MCF 10A (cell line): Measurements from ENCODE around the gene GNRH2. TPM values are rescaled to one million over a fixed set of nuclear protein-coding genes. Genes with fewer than 3 reads are reported as not detected.
A peak's percentile ranks its signal among the peaks of the same experiment; 100 is the strongest.

Experiments used
- BruUV-seq: library from RNA; stranded (reverse); fragments of 400-500 nt; replicated peaks from 2 replicates; lab custom pipeline; 2021; lab: Mats Ljungman, UMichigan
- CTCF ChIA-PET: fragments of 300-600 bp; sonication (Branson Sonifier 250); formaldehyde crosslinking; extraction: SDS; loops from one replicate; lab custom pipeline; 2021; ENCODE audit warnings: antibody characterized with exemption, inconsistent platforms; lab: Yijun Ruan, JAX
- POLR2A ChIA-PET: fragments of 300-600, 350-650 bp; sonication (Branson Sonifier 250); formaldehyde crosslinking; extraction: SDS; loops from one replicate; lab custom pipeline; 2020; ENCODE audit warnings: antibody characterized with exemption, inconsistent platforms; lab: Yijun Ruan, JAX
- DNase-seq: peaks from one replicate; pipeline ENCODE4 v3.0.0-alpha.2; 2018; ENCODE audit not compliant: unreplicated experiment
- H3K27ac Mint-ChIP-seq: one replicate; pipeline ENCODE4 v1.8.0; 2022; ENCODE audit warnings: mild to moderate bottlenecking, low read depth, mixed read lengths; ENCODE audit not compliant: unreplicated experiment
- H3K27me3 Mint-ChIP-seq: one replicate; pipeline ENCODE4 v1.8.0; 2022; ENCODE audit warnings: mixed read lengths; ENCODE audit not compliant: insufficient read depth, unreplicated experiment
- H3K36me3 Mint-ChIP-seq: one replicate; pipeline ENCODE4 v1.8.0; 2022; ENCODE audit warnings: mild to moderate bottlenecking, moderate library complexity, mixed read lengths; ENCODE audit not compliant: insufficient read depth, unreplicated experiment
- H3K4me1 Mint-ChIP-seq: one replicate; pipeline ENCODE4 v1.8.0; 2022; ENCODE audit warnings: mixed read lengths; ENCODE audit not compliant: insufficient read depth, unreplicated experiment
- H3K4me3 Mint-ChIP-seq: one replicate; pipeline ENCODE4 v1.8.0; 2022; ENCODE audit warnings: mild to moderate bottlenecking, moderate library complexity, mixed read lengths; ENCODE audit not compliant: unreplicated experiment
- H3K9me3 Mint-ChIP-seq: one replicate; pipeline ENCODE4 v1.8.0; 2022; ENCODE audit warnings: mixed read lengths; ENCODE audit not compliant: unreplicated experiment
- CTCF ChIP-seq: fragments of 200-600 bp; IDR thresholded peaks from one replicate; pipeline ENCODE4 v1.8.0; 2022; ENCODE audit warnings: antibody characterized with exemption, mild to moderate bottlenecking; ENCODE audit not compliant: unreplicated experiment
- intact Hi-C: fragments of 100-400 bp; cut with micrococcal nuclease; formaldehyde crosslinking; loops from 2 replicates; pipeline ENCODE4 v1.14.1; 2022
- total RNA-seq: library from RNA; stranded (reverse); gene quantifications from 2 replicates; pipeline ENCODE4 v1.2.3, GENCODE V29; 2022

Gene GNRH2
- total RNA-seq, 1 experiment from 2014 or later: 1.0 TPM

- H3K4me3 Mint-ChIP-seq: no peak overlapping the region
- no peaks in the 10 kb centered on the region for H3K9me3 Mint-ChIP-seq
Measured at GRCh38 chr20:3003416-3003815, 40.0 kb upstream of the GNRH2 start.

DNA sequence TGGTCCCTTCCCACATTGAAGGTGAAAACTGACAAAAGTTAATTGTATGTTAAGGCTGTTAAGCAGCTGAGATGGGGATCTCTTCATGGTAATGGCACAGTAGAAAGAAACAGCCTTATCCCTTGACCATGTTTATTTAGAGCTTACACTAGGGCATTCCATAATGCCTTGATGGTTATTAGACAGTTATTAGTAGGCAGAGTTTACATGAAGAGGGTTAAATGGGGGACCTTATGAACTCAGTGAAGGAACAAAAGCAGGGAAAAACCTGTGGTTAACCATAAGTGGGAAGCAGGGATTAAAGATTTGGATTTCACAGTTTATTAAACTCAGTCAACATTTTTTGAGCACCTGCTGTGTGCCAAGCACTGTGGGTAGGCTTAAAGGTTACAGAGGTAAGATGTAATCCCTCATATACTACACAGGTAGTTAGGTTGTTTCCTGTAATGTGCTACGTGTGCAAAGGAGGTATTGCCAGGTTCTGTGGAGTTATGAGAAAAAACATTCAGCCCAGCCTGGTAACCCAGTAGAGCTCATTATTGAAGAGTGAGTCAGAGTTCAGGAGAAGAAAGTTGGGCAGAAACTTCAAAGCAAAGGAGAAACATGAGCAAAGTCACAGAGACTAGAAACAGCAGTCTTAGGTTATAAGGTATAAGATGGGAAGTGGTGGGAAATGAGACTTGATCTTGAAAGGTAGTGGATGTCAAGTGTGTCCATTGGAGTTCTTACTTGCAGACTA is 32.3 kb upstream of the GNRH2 start:
- Mint-ChIP-seq H3K4me1 (peaks cover 9% of the 10 kb centered on the region), H3K27me3 (no peaks in the 10 kb centered on the region), H3K4me3 (no peak overlapping the region), H3K9me3 (no peaks in the 10 kb centered on the region), H3K36me3 (peaks cover 56% of the 10 kb centered on the region), H3K27ac (peak overlapping the region; percentile 3)
- intact Hi-C loops: no loop called here
- DNase-seq: peak; percentile 0
- BruUV-seq: no TSS peak
- no peak for TF ChIP-seq CTCF
- CTCF ChIA-PET: interaction anchor here (0.5 to 1.2 kb wide), 4 partner anchors 10 to 121 kb away, joined by 3 to 4 read pairs (median 3); no protein-coding TSS in a partner anchor
- POLR2A ChIA-PET: interaction anchor here (0.7 to 1.2 kb wide), 3 partner anchors 10 to 347 kb away, joined by 4 read pairs; partner anchors contain the start of gene IDH3B

More at GRCh38 chr20:3003416-3003815, 40.0 kb upstream of the GNRH2 start:
- ChIA-PET CTCF (interaction anchor here (0.6 to 1.1 kb wide), 3 partner anchors 88 to 482 kb away, joined by 3 to 4 read pairs (median 3); no protein-coding TSS in a partner anchor), POLR2A (interaction anchor here (0.6 kb wide), 1 partner anchor 356 kb away, joined by 3 read pairs; no protein-coding TSS in a partner anchor)
- no TSS peak for BruUV-seq
- Mint-ChIP-seq H3K36me3 (peaks cover 34% of the 10 kb centered on the region), H3K4me1 (no peaks in the 10 kb centered on the region), H3K27ac (no peak overlapping the region), H3K27me3 (no peaks in the 10 kb centered on the region)
- TF ChIP-seq CTCF: no peak
- no peak for DNase-seq
- intact Hi-C loops: no loop called here

- peaks cover 9% of the 10 kb centered on the region for H3K4me1 Mint-ChIP-seq
- intact Hi-C loops: no loop called here
- no peaks in the 10 kb centered on the region for H3K27me3 Mint-ChIP-seq
- no peak overlapping the region for H3K4me3 Mint-ChIP-seq
- no peak for DNase-seq
- BruUV-seq: no TSS peak
- peaks cover 59% of the 10 kb centered on the region for H3K36me3 Mint-ChIP-seq
- no peaks in the 10 kb centered on the region for H3K9me3 Mint-ChIP-seq
- peak overlapping the region; percentile 3 for H3K27ac Mint-ChIP-seq
- TF ChIP-seq CTCF: no peak
- CTCF ChIA-PET: interaction anchor here (0.5 to 1.2 kb wide), 3 partner anchors 10 to 122 kb away, joined by 3 read pairs; no protein-coding TSS in a partner anchor
- POLR2A ChIA-PET: interaction anchor here (1.2 kb wide), 2 partner anchors 11 to 15 kb away, joined by 4 read pairs; no protein-coding TSS in a partner anchor
Measured at GRCh38 chr20:3011752-3012151, 31.7 kb upstream of the GNRH2 start.

DNA sequence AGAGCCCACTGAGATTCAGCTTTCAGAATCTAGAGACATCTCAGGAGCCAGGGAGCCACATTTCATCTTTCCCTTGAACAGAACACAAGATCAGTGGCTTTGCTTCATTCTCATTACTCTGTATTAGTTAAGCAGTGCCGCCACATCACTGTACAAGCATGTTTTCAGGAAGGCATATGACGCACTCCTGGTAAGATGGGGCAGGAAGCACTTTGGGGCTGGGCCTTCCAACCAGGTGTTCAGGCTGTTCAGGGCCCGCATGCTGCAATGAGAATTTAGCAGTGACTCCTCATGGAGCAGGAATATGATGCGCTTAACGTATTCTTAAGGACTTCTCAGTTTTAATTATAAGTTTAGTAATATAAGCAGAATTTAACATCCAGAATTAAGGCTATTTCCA is 29.7 kb upstream of the GNRH2 start:
- intact Hi-C loops: no loop called here
- CTCF ChIA-PET: interaction anchor here (0.6 to 3.3 kb wide), 2 partner anchors 12 to 99 kb away, joined by 3 to 12 read pairs; no protein-coding TSS in a partner anchor
- peaks cover 40% of the 10 kb centered on the region for H3K36me3 Mint-ChIP-seq
- no peaks in the 10 kb centered on the region for H3K27me3 Mint-ChIP-seq
- no peak for DNase-seq
- BruUV-seq: no TSS peak
- no peak overlapping the region for H3K27ac Mint-ChIP-seq
- no peaks in the 10 kb centered on the region for H3K9me3 Mint-ChIP-seq
- no peak overlapping the region for H3K4me3 Mint-ChIP-seq
- POLR2A ChIA-PET: interaction anchor here (1.0 kb wide), 1 partner anchor 15 kb away, joined by 4 read pairs; no protein-coding TSS in a partner anchor
- H3K4me1 Mint-ChIP-seq: peaks cover 9% of the 10 kb centered on the region
- no peak for TF ChIP-seq CTCF
